Vagina (tissue), 2 donors: ENCODE results near the gene ADISSP.

Source experiments
- CTCF ChIP-seq, 3 experiments: fragments of 450-650 bp in 2 of 3; fragments of 200-600 bp in 1 of 3; sonication (generic) in 1 of 3; IDR thresholded peaks; one replicate each; pipeline ENCODE4 v1.5.1; 2017 to 2019; ENCODE audit warnings: antibody characterized with exemption in 3 of 3, mild to moderate bottlenecking in 2 of 3, moderate library complexity in 2 of 3
- POLR2A ChIP-seq, 2 donors: fragments of 450-650 bp; IDR thresholded peaks; one replicate each; pipeline ENCODE4 v1.6.1; 2017; ENCODE audit warnings: antibody characterized with exemption in 2 of 2, mild to moderate bottlenecking in 2 of 2, moderate library complexity in 2 of 2
- POLR2AphosphoS5 ChIP-seq, 2 donors: sonication (generic); formaldehyde crosslinking; IDR thresholded peaks; one replicate each; pipeline ENCODE4 v1.9.0; 2017; ENCODE audit warnings: antibody characterized with exemption in 2 of 2, mild to moderate bottlenecking in 2 of 2, low read depth in 1 of 2; ENCODE audit not compliant: insufficient read depth in 1 of 2

- TF ChIP-seq CTCF (IDR thresholded peaks at IDR 0.05) (no peak), POLR2A (IDR thresholded peaks at IDR 0.05) (no peak), POLR2AphosphoS5 (IDR thresholded peaks at IDR 0.05; ENCODE audit: insufficient read depth in 1 of 2, low read depth in 1 of 2) (no peak)
These were observed 61.4 kb downstream of the ADISSP start for GRCh38 chr20:3705970-3706739.
